Right lobe of liver (tissue), 6 donors: ENCODE data around the gene GPR15. TPM values are rescaled to one million over a fixed set of nuclear protein-coding genes. Genes with fewer than 3 reads are reported as not detected.
A peak's percentile ranks its signal among the peaks of the same experiment; 100 is the strongest.

Experiments
- ATAC-seq, 4 donors: fragments of 200-7000 bp; cut with Tn5 transposase; one replicate each; pipeline ENCODE4 v1.9.1; 2020; ENCODE audit warnings: mild to moderate bottlenecking in 4 of 4, moderate library complexity in 4 of 4
- DNase-seq, 3 donors: peaks; one replicate each; pipeline ENCODE4 v3.0.0-alpha.2; 2020
- H3K27ac ChIP-seq, 3 donors: fragments of 200-600 bp; one replicate each; pipeline ENCODE4 v1.8.0; 2022
- H3K27me3 ChIP-seq, 2 donors: fragments of 200-600 bp; one replicate each; pipeline ENCODE4 v1.8.0; 2022
- H3K36me3 ChIP-seq, 4 donors: fragments of 200-600 bp; sonication (generic) in 1 of 4; one replicate each; pipeline versions ENCODE4 v1.5.1 to v1.8.0; 2017 to 2022; ENCODE audit warnings: control low read depth in 1 of 4
- H3K4me1 ChIP-seq, 4 donors: fragments of 200-600 bp; sonication (generic) in 1 of 4; one replicate each; pipeline versions ENCODE4 v1.5.1 to v1.8.0; 2017 to 2022; ENCODE audit warnings: control low read depth in 1 of 4
- H3K4me3 ChIP-seq, 3 donors: fragments of 200-600 bp; one replicate each; pipeline ENCODE4 v1.8.0; 2022
- H3K9me3 ChIP-seq, 4 donors: fragments of 200-600 bp; sonication (generic) in 1 of 4; one replicate each; pipeline versions ENCODE4 v1.5.1 to v1.8.0; 2017 to 2022; ENCODE audit warnings: control low read depth in 1 of 4
- POLR2A ChIP-seq: fragments of 450-650 bp; IDR thresholded peaks from one replicate; pipeline ENCODE4 v1.6.1; 2017; ENCODE audit warnings: antibody characterized with exemption, mild to moderate bottlenecking
- WGBS: methylation state at CpG from one replicate; pipeline ENCODE4 v1.1.6; 2018; ENCODE audit warnings: low coverage, low lambda C conversion rate; ENCODE audit not compliant: insufficient coverage; ENCODE audit errors: missing lambda C conversion rate; 5-methylcytosine and 5-hydroxymethylcytosine counted together
- intact Hi-C, 2 donors: fragments of 100-400 bp; cut with DNase I; formaldehyde crosslinking; loops; one replicate each; pipeline versions ENCODE4 v1.11.2 to v1.14.1; 2022
- total RNA-seq, 6 experiments: library from RNA; depleted of rRNA in 2 of 6; stranded (reverse); fragments of >200 nt in 2 of 6; fragmentation: NEBNext Ultra II Directional in 3 of 6; extraction: Animal tissue kit (Norgen Biotek cat#: 25700) in 3 of 6; gene quantifications; one replicate each; pipeline versions ENCODE4 v1.1.0 to v1.2.4, GENCODE V29; 2016 to 2023
- TF ChIP-seq, protein P1 (sequence below), 4 donors: fragments of 200-600 bp in 3 of 4; fragments of 450-650 bp in 1 of 4; IDR thresholded peaks; one replicate each; pipeline versions ENCODE4 v1.5.1 to v1.8.0; 2016 to 2022; ENCODE audit warnings: antibody characterized with exemption in 4 of 4, mild to moderate bottlenecking in 2 of 4
- donor health status: DM: no; HTN: yes; CAD: no.
- donor health status: DM: no; HTN: no; CAD: no.
- donor health status: DM: no; HTN: no; CAD: no.
- donor health status: DM: no; HTN: yes; CAD: no.
- donor health status: DM: no; HTN: yes; CAD: no.

Gene GPR15
- total RNA-seq, 6 experiments from 2014 or later, result not detected

GRCh38 chr3:98519351-98519750 lies 12.4 kb upstream of the GPR15 start:
- no peak for DNase-seq
- Histone ChIP-seq H3K27me3 (no peaks in the 10 kb centered on the region), H3K4me1 (peaks cover 0 to 8% (median 0%) of the 10 kb centered on the region in 4 donors), H3K4me3 (no peak overlapping the region), H3K36me3 (peaks cover 0 to 41% (median 8%) of the 10 kb centered on the region in 4 donors), H3K27ac (no peak overlapping the region), H3K9me3 (no peaks in the 10 kb centered on the region)
- ATAC-seq, result no peak
- 100% methylated on average over 1 of the region's 1 CpG for WGBS
- intact Hi-C loops, result no loop called here
- TF ChIP-seq, protein P1, sequence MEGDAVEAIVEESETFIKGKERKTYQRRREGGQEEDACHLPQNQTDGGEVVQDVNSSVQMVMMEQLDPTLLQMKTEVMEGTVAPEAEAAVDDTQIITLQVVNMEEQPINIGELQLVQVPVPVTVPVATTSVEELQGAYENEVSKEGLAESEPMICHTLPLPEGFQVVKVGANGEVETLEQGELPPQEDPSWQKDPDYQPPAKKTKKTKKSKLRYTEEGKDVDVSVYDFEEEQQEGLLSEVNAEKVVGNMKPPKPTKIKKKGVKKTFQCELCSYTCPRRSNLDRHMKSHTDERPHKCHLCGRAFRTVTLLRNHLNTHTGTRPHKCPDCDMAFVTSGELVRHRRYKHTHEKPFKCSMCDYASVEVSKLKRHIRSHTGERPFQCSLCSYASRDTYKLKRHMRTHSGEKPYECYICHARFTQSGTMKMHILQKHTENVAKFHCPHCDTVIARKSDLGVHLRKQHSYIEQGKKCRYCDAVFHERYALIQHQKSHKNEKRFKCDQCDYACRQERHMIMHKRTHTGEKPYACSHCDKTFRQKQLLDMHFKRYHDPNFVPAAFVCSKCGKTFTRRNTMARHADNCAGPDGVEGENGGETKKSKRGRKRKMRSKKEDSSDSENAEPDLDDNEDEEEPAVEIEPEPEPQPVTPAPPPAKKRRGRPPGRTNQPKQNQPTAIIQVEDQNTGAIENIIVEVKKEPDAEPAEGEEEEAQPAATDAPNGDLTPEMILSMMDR (IDR thresholded peaks at IDR 0.05), result no peak
- TF ChIP-seq POLR2A, result no peak

DNA sequence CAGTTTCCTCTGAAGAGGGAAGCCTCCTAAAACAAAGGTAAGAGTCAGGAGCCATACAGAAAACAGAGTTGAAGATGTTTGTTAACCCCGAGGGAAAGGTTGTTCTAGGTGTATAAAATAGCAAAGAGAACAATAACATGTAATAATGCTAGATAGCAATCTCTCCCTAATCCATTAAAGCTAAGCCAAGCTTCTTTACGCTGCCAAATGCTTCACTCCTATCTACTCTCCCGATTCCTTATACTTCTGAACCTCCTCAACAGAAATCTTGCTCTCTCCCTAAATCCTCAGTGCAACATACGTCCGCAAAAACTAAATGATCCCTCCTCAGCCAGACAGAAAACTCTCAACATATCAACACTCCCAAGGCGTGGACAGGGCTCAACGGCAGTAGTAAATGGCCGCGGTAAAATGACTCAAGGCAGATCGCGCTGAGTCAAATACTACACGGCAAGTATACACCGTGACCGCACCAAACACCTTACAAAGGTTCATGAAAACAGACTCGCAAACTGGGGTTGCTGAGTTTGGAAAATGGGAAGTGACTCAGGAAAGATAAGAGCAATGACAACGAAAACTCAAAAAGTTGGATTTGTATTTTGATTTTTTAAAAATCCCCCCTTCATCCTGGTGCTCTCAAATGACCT lies 9.8 kb upstream of the GPR15 start:
- Histone ChIP-seq H3K27ac (peak overlapping the region; percentile 91 to 97 (median 95)), H3K9me3 (no peaks in the 10 kb centered on the region), H3K4me1 (peaks cover 0 to 8% (median 0%) of the 10 kb centered on the region in 4 donors), H3K36me3 (peaks cover 0 to 22% (median 6%) of the 10 kb centered on the region in 4 donors), H3K4me3 (peak overlapping the region; percentile 67 to 85 (median 81)), H3K27me3 (no peaks in the 10 kb centered on the region)
- intact Hi-C loops, result no loop called here
- peak in 2 of 3 donors; percentile 23 to 52 for DNase-seq
- WGBS, result 0% methylated on average over 16 of the region's 16 CpGs
- TF ChIP-seq, protein P1 (IDR thresholded peaks at IDR 0.05), result no peak
- TF ChIP-seq POLR2A, result no peak
- ATAC-seq, result peak; percentile 48 to 51 (median 50)

DNA sequence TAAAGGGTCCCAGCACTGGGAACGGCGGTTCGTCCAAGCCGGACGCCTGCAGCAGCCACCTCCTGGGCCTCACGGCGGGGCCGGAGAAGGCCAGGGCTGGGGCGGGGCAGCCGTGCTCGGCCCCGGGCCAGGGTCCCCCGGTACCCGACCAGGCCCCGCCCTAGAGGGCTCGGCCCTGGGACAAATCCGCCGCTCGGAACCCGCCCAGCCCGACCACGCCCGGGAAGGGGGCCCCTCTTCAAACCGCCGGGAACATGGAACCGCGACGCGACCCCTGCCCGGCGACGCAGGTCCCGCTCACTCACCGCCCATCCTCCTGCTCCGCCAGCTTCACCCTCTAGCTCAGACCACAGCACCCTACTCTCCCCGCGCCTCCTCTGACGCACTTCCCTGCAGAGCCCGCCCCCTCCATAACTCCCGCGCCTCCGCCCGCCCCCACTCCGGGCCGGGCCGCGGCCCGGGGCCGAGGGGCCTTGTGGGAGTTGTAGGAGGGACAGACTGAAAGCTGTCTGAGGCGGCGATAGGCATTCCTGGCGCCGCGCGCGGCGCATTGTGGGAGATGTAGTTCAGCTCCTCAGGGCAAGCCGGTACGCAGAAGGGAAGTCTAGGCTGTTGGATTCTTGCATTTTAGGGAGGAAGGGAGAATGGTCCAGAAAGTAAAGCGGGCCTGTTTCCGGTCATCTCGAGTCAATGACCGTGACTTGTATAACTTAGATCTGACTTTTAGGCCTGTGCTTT lies 9.1 kb upstream of the GPR15 start, which contains the start of gene CLDND1:
Gene CLDND1, minus strand, starts transcription at position 359 of the 738 bp plus-strand sequence. CDS start 1,478 bp downstream, outside the sequence.
- DNase-seq, result peak; percentile 99
- H3K4me1 ChIP-seq, result peaks cover 0 to 8% (median 0%) of the 10 kb centered on the region in 4 donors
- no peaks in the 10 kb centered on the region for H3K9me3 ChIP-seq
- peak within 1 kb of the TSS; percentile 91 to 97 (median 95) for H3K27ac ChIP-seq
- WGBS, result under 1% methylated on average over 45 of the region's 63 CpGs
- H3K27me3 ChIP-seq, result no peaks in the 10 kb centered on the region
- intact Hi-C loops, result no loop called here
- peak; percentile 85 for TF ChIP-seq POLR2A
- TF ChIP-seq, protein P1 (IDR thresholded peaks at IDR 0.05), result no peak
- H3K36me3 ChIP-seq, result peaks cover 0 to 20% (median 4%) of the 10 kb centered on the region in 4 donors
- peak; percentile 98 to 99 (median 98) for ATAC-seq
- peak within 1 kb of the TSS; percentile 67 to 85 (median 81) for H3K4me3 ChIP-seq

DNA sequence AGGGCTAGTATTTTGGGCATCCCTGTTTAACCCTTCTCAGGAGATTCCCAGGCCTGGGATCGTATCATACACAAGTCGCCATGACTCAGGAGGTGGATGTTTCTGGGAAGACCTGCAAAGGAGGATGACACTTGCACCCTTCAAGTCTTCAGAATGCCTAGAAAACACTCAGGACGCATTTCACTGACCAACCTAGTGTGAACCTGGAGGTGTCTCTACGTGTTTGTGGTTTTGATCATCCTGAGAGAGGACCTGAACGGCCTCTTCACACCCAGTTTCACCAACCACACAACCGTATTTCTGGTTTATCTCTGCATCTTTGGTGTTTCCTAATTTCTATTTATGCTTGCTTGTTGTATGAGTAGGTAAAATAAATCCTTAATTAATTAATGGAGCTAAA lies 6.3 kb upstream of the GPR15 start:
- peaks cover 0 to 5% (median 0%) of the 10 kb centered on the region in 4 donors for H3K36me3 ChIP-seq
- DNase-seq (no peak), ATAC-seq (no peak)
- peaks cover 0 to 8% (median 0%) of the 10 kb centered on the region in 4 donors for H3K4me1 ChIP-seq
- H3K9me3 ChIP-seq, result no peaks in the 10 kb centered on the region
- H3K4me3 ChIP-seq, result no peak overlapping the region
- intact Hi-C loops, result no loop called here
- WGBS, result 75% methylated on average over 3 of the region's 6 CpGs
- no peak overlapping the region for H3K27ac ChIP-seq
- TF ChIP-seq, protein P1 (IDR thresholded peaks at IDR 0.05), result no peak
- no peak for TF ChIP-seq POLR2A
- H3K27me3 ChIP-seq, result no peaks in the 10 kb centered on the region
